AG20443 (cell line): ENCODE results near the gene NDST4.

Experiments
- DNase-seq: peaks from one replicate; pipeline ENCODE4 v3.0.0; 2012; ENCODE audit warnings: low spot score, mixed read lengths

Gene NDST4

DNA sequence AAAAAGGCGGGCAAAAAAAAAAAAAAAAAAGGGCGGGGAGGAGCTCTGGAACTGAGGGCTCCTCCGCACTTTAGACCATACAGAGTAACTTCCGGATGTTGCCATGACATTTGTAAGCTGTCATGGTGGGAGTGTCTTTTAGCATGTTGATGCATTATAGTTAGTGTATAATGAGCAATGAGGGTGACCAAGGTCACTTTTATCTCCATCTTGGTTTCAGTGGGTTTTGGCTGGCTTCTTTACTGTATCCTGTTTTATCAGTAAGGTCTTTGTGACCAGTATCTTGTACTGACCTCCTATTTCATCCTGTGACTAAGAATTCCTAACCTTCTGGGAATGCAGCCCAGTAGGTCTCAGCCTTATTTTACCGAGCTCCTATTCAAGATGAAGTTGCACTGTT is 321.4 kb downstream of the NDST4 start:
- no peak for DNase-seq

DNA sequence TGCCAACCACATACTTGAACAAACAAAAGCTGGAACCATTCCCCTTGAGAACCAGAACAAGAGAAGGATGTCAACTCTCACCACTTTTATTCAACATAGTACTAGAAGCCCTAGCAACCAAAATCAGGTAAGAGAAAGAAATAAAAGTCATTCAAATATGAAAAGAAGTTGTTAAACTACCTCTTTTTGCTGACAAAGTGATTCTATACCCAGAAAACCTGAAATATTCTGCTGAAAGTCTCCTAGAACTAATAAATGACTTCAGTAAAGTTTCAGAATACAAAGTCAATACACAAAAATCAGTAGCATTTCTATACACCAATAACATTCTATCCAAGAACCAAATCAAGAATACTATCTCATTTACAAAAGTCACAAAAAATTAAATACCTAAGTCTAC is 327.9 kb downstream of the NDST4 start:
- DNase-seq: no peak

DNA sequence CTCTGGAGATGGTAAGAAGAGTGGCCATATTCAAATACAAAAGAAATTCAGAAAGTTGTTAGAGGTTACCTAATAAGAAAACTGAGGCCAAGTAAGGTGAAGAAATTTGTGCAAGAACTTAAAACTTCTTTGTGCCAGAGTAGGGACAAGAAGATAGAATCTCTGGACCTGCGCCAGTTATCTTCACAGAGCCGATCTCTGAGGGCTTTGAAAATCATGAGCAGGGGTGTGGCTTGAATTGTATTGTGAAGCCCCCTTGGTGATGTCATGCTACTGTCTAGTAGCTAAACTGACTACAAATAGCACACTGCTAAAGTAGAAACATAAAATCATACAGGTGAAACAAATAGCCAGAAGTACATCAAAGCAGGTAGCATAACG is 330.2 kb downstream of the NDST4 start:
- DNase-seq: no peak

DNA sequence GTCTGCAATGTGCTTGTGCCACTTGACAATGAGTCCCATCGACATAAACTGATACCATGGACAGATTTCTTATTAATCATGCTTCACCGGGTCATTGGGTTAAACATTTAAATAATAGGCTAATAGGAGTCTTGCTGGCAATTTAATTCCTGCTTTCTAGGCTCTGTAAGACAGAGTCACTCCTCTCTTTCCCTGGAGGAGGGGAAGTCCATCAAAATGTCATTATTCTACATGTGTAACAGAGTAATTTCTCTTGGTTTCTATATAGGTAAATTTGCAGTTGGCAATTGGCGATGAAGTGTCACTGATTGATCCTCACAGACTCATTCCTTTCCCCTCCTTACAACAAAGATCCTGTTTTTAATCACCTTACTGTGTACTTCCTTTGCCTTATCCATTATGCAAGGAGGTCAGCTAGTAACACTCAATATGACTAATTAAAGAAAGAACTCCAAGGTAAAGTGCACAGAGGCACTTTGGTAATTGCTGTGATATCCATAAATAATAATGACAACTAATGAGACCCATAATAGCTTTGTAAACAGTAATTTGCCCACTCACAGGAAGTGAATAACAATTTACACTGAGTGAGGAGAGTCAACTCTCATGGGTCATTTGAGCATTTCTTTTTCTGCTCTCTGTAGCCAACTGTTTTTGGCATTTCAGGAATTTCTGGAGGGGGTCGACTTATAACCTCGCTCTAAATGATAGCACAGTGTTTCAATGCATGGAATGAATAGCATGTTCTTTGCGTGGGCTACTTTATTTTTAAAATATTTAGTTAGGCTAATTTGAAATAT is 330.8 kb downstream of the NDST4 start:
- DNase-seq: no peak

GRCh38 chr4:114780205-114780604 is 333.2 kb downstream of the NDST4 start:
- no peak for DNase-seq
